HuH-7 (cell line): ENCODE measurements around the gene FURIN.
"Not testable (repeated sequence)": the region's sequence is repeated elsewhere in the genome, so short reads cannot be mapped to it uniquely, and the experiment has no call there.

Experiments
- DNase-seq: peaks from one replicate; pipeline ENCODE4 v3.0.0; 2011; ENCODE audit warnings: low spot score

FURIN gene

DNA sequence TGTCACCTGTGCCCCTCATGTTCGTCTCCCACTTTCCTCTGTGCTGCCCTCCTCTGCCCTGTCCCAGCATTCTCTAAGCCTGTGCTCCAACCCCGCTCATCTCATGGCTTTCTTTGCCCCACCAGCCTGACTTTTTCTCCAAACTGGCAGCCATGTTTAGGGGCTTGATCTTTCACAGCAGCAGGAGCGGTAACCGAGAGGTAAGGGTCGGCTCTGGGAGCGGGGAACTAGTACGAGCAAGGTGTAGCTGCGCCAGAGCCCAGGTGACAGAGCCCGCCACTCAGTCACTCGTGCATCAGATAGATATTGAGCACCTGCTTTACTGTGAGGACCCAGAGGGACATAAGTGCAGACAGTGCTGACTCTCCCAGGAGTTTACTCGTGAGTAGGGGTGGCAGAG lies 48.1 kb downstream of the FURIN start:
- DNase-seq: no peak

DNA sequence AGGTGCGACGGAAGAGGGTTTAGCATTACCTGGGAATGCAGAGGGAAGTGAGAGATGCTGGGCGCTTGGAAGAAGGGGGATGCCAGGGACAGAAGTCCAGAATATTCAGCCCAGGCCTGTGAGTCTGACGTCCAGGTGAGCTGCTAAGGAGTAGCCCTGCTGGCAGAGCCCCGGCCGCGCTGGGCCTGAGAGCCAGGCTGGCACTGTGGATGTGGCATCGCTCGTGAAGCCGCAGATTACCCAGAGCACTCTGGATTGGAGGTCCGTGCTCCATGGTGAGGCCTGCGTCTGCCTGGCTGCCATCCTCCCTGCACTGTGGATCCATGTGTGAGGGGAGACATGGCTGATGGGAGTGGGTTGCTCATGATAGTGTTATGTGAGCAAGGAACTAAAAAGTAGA lies 49.2 kb downstream of the FURIN start:
- DNase-seq: no peak

DNA sequence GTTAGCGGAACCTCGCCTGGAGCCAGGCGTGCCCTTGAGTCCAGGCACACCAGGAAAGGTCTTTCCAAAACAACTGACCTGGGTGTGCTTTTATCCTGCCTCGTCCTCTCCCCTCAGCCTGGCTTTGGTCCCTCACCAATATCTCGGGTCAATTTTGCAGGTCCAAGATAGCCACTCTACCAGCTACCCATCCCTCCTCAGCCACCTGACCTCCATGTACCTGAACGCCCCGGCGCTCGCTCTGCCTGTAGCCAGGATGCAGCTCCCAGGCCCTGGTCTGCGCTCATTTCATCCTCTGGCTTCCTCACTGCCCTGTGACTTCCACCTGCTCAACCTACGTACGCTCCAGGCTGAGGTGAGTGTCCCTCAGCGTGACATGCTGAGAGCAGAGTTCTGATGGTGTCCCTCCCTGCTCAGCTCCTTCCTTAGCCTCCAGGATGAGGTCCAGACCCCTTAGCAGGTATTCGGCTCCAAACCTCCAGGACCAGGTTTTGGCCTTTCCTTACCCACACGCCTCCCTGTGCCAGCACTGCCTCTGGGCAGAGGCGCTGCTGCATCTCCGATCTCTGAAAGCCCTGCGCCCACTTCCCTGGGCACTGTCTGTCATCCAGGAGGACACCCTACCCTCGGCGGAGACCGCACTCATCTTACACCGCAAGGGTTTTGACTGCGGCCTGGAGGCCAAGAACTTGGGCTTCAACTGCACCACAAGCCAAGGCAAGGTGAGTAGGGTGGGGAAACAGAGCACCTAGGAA lies 49.8 kb downstream of the FURIN start:
- DNase-seq: no peak

DNA sequence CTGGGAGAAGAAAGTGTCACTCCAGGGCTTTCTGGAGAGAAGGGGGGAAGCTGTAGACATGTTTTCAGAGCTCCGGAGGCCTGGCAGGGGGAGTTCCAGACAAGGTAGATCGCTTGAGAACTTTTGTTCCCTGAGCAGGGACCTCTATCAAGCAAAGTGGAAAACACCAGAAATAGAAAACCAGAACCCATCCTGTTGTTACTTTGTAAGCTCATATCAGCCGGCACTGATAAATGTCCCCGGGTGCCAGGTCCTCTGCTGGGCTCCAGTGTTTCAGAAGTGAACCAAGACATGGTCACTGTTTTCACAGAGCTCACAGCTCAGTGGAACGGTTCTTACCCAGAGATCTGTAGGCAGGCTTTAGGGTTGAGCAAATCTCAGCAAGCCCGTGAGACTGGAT lies 50.4 kb downstream of the FURIN start:
- DNase-seq: no peak

DNA sequence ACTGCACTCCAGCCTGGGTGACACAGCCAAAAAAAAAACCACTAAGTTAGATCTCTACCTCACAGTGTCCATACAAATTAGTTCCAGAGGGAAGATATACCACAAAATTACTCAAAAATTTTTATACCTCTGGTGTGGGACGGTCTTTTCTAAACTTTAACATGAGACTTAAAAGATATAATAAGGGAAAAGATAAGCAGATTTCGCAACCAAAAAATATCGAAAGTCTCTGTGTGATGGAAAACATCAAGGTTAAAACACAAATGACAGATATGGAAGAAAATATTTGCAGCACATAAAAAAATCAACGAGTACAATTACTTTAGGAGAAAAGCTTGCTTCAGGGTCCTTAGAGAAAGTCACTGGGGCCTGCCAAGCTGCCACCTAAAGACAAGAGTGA lies 53.5 kb downstream of the FURIN start:
- no peak for DNase-seq

DNA sequence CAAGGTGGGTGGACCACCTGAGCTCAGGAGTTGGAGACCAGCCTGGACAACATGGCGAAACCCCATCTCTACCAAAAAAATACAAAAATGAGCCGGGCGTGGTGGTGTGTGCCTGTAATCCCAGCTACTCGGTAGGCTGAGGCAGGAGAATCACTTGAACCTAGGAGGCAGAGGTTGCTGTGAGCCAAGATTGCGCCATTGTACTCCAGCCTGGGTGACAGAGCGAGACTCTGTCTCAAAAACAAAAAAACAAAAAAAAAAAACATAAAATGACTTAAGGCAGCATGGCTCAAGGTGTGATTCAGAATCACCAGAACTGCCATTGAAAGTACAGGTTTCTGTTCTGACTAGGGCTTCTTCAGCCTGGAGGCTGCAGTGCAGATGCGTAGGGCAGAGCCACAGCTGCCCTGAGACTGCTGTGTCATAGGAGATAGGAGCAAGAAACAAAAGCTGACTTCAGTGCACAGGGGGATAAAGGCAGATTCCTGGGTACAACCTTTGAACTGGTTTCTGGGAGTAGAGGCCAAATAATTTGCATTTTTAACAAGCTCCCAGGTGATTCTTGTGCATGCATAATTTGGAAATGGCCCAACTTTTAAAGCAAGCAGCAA lies 54.4 kb downstream of the FURIN start:
- peak; percentile 41 for DNase-seq

DNA sequence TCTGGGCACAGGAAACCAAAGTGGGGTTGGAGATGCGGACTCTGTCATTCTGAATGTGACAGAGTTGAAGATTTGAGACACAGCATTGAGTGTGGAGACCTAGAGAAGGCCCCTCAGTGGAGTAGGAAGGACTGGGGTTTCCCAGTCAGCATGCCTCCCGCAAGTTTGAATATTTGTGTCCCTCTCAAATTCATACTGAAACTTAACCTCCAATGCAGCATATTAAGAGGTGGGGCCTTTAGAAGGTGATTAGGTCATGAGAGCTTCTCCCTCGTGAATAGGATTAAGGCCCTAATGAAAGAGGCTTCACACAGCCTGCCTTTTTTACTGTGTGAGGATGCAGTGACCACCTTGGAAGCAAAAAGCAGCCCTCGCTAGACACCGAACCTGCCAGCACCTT lies 56.0 kb downstream of the FURIN start:
- no peak for DNase-seq

DNA sequence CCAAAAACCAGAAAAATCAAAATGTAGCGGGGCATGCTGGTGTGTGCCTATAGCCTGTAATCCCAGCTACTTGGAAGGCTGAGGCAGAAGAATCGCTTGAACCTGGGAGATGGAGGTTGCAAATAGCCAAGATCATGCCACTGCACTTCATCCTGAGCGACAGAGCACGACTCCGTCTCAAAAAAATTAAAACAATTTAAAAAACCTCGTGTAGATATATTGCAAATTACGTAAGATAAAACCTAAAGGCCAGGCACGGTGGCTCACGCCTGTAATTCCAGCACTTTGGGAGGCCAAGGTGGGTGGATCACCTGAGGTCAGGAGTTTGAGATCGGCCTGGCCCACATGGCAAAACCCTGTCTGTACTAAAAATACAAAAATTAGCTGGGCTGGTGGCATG lies 58.4 kb downstream of the FURIN start:
- DNase-seq: not testable (repeated sequence)

DNA sequence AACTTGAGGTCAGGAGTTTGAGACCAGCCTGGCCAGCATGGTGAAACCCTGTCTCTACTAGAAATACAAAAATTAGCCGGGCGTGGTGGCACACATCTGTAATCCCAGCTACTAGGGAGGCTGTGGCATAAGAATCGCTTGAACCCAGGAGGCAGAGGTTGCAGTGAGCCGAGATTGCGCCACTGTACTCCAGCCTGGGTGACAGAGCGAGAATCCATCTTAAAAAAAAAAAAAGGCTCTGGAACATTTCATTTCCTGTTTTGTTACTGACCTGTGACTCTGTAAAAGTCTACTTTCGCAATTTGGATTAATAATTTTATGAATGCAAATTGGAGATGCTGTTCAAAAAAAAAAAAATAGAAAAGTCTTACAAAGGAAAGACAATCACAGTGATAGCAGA lies 59.7 kb downstream of the FURIN start:
- not testable (repeated sequence) for DNase-seq

DNA sequence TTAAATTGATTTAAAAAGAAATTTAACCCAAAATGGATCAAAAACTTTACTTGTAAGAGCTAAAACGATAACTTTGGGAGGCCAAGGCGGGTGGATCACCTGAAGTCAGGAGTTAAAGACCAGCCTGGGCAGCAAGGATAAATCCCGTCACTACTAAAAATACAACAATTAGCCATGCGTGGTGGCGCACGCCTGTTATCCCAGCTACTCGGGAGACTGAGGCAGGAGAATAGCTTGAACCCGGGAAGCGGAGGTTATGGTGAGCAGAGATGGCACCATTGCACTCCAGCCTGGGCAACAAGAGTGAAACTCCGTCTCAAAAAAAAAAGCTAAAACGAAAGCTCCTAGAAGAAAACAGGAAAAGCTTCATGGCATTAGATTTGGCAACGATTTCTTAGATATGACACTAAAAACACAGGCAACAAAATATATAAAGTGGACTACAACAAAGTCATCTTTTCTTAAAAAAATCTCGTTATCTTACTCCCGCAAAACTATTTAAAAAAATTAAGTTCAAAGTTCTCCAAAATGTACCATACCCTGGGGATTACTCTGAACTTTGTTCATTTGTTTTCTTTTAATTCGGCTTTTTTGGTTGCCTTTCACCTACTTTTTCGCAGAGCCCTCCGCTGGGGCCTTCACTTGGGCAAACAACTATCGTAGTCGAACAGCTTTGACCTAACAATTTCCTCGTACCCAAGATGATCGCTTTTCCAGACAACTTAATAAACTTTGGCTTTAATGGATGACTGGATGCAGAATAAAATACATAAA lies 61.0 kb downstream of the FURIN start:
- DNase-seq: no peak

DNA sequence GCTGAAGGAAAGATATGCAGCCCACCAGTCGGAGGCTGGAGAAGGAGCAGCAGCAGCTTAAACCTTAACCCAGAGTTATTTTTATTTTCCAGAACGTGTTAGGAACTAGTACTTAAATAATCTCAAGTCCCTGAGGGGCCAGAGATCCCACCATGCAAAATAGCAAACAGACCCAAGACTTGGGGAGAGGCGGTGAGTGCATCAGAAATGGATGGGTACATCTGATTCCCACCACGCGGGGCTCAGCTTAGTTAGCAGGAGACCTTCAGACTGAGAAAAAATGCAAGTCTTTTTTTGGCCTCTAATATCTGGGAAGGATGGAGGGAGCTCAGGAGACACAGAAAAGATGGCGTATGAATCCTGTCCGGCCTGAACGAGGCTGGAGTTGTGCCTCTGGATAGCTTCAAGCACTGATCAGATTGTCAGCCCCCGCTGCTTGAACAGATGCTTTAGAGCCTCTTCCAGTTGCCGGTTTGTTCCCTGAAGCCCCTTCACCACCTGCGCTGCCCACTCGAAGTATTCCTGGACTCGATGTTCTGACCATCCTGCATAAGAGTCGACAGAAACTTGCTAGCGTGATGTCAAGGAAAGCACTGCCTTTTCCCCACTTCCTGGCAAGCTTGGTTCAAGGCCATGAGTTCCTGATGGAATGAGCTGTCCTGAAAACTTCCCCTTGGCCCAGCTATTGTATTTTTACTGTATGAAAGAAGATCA lies 62.6 kb downstream of the FURIN start:
- no peak for DNase-seq

DNA sequence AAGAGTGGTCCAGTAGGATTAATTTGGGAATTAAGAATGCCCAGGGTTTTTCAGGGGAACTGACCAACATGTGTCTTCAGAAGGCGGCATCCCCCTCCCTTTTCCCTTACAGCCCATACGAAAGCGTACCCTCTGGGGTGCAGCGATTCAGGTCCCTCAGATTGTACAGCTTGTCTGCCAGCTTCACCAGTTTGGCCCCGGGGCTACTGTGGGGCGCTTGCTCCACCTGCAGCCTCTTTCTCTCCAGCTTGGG lies 63.1 kb downstream of the FURIN start:
- DNase-seq: no peak

DNA sequence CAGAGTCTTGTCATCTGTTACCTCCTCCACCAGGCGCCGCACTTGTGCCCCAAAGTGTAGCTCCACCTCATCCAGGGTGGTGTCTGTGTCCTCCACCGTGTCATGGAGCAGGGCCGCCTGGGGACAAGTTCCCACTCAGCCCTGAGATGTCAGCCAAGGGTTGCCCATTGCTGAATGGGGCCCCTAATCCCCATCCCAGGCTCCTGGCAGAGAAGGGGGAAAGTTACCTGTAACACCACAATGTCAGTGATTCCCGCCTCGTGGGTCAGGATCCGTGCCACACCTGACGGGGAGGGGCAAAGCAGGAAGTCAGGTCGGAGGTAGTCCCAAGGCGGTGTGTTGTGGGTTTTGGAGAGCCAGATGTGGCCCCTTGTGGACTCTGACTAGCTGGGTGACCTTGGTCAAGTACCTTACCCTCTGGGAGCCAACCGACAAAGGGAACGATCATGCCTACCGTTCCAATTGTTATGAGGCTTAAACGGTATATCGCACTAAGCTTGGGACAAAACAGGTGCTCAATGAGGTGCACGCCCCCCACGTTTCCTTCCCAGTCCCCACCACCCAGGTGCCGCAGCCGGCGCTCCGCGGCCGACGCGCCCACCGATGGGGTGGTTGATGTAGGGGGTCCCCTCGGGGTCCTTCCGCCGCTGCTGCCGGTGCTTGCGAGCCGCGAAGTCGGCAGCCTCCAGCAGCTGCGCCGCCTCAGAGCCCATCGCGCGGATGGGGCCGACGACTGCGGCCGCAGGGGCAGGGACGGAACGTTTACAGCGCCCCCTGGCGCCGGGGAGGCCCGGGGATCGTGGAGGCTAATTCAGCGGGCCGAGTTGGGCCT lies 63.7 kb downstream of the FURIN start, which contains the start of gene HDDC3:
TSS of gene HDDC3 (minus strand) at position 722 of the 832 bp plus-strand sequence. CDS start at position 713, 9 bp downstream.
- peak; percentile 97 for DNase-seq

DNA sequence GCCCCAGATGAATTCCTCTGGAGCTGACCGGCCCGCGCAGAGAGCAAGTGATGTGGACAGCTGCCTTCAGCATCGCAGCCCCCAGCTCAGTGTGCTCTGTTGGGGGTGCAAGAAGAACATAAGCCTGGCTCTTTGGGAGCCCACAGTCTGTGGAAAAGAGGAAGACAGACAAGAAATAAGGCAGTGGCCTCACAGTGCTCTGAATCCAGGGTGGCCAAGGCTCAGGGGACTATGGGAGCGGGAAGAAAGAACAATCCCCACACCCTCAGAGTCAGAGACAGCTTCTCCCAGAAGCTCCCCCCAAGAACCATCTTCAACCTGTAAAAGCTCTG lies 64.2 kb downstream of the FURIN start:
- DNase-seq: no peak
